Thoracic aorta (tissue), 2 donors: Measurements from ENCODE around the gene SMPDL3B. TPM values are rescaled to one million over a fixed set of nuclear protein-coding genes. Genes with fewer than 3 reads are reported as not detected.

Source experiments
- ATAC-seq: fragments of 150-250 bp; one replicate; pipeline ENCODE4 v1.8.0; 2017; ENCODE audit warnings: low read depth; ENCODE audit not compliant: insufficient number of reproducible peaks, low FRiP score
- DNase-seq: peaks from one replicate; pipeline ENCODE4 v3.0.0-alpha.2; 2020; ENCODE audit warnings: low spot score
- H3K27ac ChIP-seq, 2 donors: fragments of 200-600 bp; sonication (generic); 1 replicate in 1 of 2; 2 replicates in 1 of 2; pipeline ENCODE4 v1.5.1; 2016; ENCODE audit warnings: mild to moderate bottlenecking in 2 of 2, moderate library complexity in 2 of 2
- H3K27me3 ChIP-seq: fragments of 200-600 bp; sonication (generic); replicated peaks from 2 replicates; pipeline ENCODE4 v1.6.0; 2016; ENCODE audit warnings: mild to moderate bottlenecking; ENCODE audit not compliant: insufficient read depth
- H3K36me3 ChIP-seq: fragments of 200-600 bp; sonication (generic); one replicate; pipeline ENCODE4 v1.5.1; 2016
- H3K4me1 ChIP-seq, 2 donors: fragments of 200-600 bp; sonication (generic); 1 replicate in 1 of 2; 2 replicates in 1 of 2; pipeline versions ENCODE4 v1.5.1 to v1.6.0; 2016; ENCODE audit warnings: low read depth in 2 of 2, mild to moderate bottlenecking in 1 of 2; ENCODE audit not compliant: control insufficient read depth in 1 of 2
- H3K4me3 ChIP-seq: fragments of 200-600 bp; sonication (generic); 2 replicates; pipeline ENCODE4 v1.5.1; 2016; ENCODE audit warnings: mild to moderate bottlenecking
- H3K9me3 ChIP-seq: fragments of 200-600 bp; sonication (generic); 2 replicates; pipeline ENCODE4 v1.5.1; 2016
- total RNA-seq, 2 donors: library from RNA; depleted of rRNA; stranded (reverse); fragments of >200 nt; gene quantifications; one replicate each; pipeline versions ENCODE4 v1.1.0 to v1.2.3, GENCODE V29; 2016
- TF ChIP-seq, protein P1 (sequence below): fragments of 200-600 bp; sonication (generic); IDR thresholded peaks from one replicate; pipeline ENCODE4 v1.5.1; 2019; ENCODE audit warnings: antibody characterized with exemption

The SMPDL3B gene
- total RNA-seq, 2 donors from 2014 or later, result not detected

DNA sequence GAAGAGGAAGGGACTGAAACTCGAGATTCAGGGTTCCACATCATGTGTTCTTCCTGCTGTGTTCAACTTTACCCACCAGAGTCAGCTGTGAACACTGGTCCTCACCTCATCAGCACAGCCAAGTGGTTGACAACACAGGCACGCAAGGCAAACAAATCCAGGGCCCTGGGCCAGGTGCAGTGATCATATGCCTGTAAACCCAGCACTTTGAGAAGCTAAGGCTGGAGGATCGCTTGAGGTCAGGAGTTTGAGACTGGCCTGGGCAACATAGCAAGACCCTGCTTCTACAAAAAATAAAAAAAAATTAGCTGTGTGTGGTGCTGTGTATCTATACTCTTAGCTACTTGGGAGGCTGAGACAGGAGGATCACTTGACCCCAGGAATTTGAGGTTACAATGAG lies 16.6 kb downstream of the SMPDL3B start:
- H3K9me3 ChIP-seq, result no peaks in the 10 kb centered on the region
- H3K4me3 ChIP-seq, result no peak overlapping the region
- TF ChIP-seq, protein P1, sequence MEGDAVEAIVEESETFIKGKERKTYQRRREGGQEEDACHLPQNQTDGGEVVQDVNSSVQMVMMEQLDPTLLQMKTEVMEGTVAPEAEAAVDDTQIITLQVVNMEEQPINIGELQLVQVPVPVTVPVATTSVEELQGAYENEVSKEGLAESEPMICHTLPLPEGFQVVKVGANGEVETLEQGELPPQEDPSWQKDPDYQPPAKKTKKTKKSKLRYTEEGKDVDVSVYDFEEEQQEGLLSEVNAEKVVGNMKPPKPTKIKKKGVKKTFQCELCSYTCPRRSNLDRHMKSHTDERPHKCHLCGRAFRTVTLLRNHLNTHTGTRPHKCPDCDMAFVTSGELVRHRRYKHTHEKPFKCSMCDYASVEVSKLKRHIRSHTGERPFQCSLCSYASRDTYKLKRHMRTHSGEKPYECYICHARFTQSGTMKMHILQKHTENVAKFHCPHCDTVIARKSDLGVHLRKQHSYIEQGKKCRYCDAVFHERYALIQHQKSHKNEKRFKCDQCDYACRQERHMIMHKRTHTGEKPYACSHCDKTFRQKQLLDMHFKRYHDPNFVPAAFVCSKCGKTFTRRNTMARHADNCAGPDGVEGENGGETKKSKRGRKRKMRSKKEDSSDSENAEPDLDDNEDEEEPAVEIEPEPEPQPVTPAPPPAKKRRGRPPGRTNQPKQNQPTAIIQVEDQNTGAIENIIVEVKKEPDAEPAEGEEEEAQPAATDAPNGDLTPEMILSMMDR, result no peak
- H3K36me3 ChIP-seq, result no peaks in the 10 kb centered on the region
- H3K27me3 ChIP-seq, result no peaks in the 10 kb centered on the region
- DNase-seq (no peak), ATAC-seq (no peak)
- H3K4me1 ChIP-seq, result no peaks in the 10 kb centered on the region
- H3K27ac ChIP-seq, result no peak overlapping the region

- ATAC-seq (no peak), DNase-seq (no peak)
- Histone ChIP-seq H3K4me3 (no peak overlapping the region), H3K27me3 (no peaks in the 10 kb centered on the region), H3K36me3 (no peaks in the 10 kb centered on the region), H3K4me1 (no peaks in the 10 kb centered on the region), H3K9me3 (no peaks in the 10 kb centered on the region), H3K27ac (no peak overlapping the region)
- TF ChIP-seq, protein P1, result no peak
These were observed 17.3 kb downstream of the SMPDL3B start for GRCh38 chr1:27952147-27952546.

DNA sequence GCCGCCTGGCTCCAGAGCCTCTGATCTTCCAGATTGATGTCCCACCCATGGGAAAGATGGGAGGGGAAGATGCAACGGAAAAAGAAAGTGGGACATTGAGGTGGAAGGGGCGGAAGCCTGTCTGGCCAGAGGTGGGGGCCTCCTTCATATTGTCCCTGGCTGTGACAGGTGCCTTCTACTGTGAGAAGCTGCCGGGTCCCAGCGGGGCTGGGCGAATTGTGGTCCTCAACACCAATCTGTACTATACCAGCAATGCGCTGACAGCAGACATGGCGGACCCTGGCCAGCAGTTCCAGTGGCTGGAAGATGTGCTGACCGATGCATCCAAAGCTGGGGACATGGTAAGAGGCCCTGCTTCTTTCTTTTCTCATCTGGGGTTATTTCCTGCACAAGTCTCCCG lies 19.4 kb downstream of the SMPDL3B start:
- Histone ChIP-seq H3K27me3 (no peaks in the 10 kb centered on the region), H3K4me3 (no peak overlapping the region), H3K36me3 (no peaks in the 10 kb centered on the region), H3K9me3 (no peaks in the 10 kb centered on the region), H3K27ac (no peak overlapping the region), H3K4me1 (peaks cover 0 to 6% of the 10 kb centered on the region in 2 donors)
- TF ChIP-seq, protein P1, result no peak
- DNase-seq (no peak), ATAC-seq (no peak)

- H3K4me1 ChIP-seq, result peaks cover 0 to 8% of the 10 kb centered on the region in 2 donors
- TF ChIP-seq, protein P1, result no peak
- no peaks in the 10 kb centered on the region for H3K9me3 ChIP-seq
- H3K27me3 ChIP-seq, result no peaks in the 10 kb centered on the region
- ATAC-seq, result no peak
- DNase-seq, result no peak
- H3K36me3 ChIP-seq, result no peaks in the 10 kb centered on the region
- H3K27ac ChIP-seq, result no peak overlapping the region
- H3K4me3 ChIP-seq, result no peak overlapping the region
These were observed 20.3 kb downstream of the SMPDL3B start for GRCh38 chr1:27955076-27955475.

DNA sequence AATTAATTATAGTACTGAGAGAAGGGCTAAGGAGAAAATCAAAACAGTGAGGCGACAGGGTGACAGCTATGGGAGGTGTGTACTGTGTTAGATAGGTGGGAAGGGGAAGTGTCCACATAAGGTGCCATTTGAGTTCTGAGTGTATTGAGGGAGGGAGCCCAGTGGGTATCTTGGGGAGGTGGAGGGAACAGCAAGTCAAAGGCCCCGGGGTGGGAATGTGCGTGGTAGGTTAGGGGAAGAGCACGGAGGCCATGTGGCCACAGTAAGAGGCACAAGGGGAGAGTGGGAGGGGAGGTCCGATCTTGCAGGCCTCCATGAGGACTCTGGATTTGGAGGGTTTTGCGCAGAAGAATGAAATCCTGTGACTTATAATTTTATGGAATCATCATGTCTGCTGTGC lies 22.0 kb downstream of the SMPDL3B start:
- Histone ChIP-seq H3K27me3 (no peaks in the 10 kb centered on the region), H3K4me1 (peaks cover 0 to 25% of the 10 kb centered on the region in 2 donors), H3K36me3 (no peaks in the 10 kb centered on the region), H3K27ac (no peak overlapping the region), H3K9me3 (no peaks in the 10 kb centered on the region), H3K4me3 (no peak overlapping the region)
- TF ChIP-seq, protein P1, result no peak
- DNase-seq (no peak), ATAC-seq (no peak)
